H1 (cell line): Measurements from ENCODE around the gene CPE. TPM values are rescaled to one million over a fixed set of nuclear protein-coding genes. Genes with fewer than 3 reads are reported as not detected.
A peak's percentile ranks its signal among the peaks of the same experiment; 100 is the strongest.

Experiments
- CTCF ChIA-PET: fragments of 300-600 bp; sonication (Branson Sonifier 250); formaldehyde crosslinking; loops from one replicate; lab custom pipeline; 2021; ENCODE audit not compliant: partially characterized antibody; lab: Charles Lee
- POLR2A ChIA-PET: fragments of 300-600 bp; sonication (Branson Sonifier 250); formaldehyde crosslinking; loops from one replicate; lab custom pipeline; 2021; ENCODE audit warnings: inconsistent platforms; ENCODE audit not compliant: partially characterized antibody; lab: Charles Lee
- DNase-seq, 2 experiments: peaks; one replicate each; pipeline versions ENCODE4 v3.0.0 to v3.0.0-alpha.2; 2010 to 2022; ENCODE audit warnings: low spot score in 2 of 2, low read depth in 1 of 2, mixed read lengths in 1 of 2
- FAIRE-seq: peaks from 2 replicates; lab custom pipeline; 2011; peaks lifted over from hg19 to GRCh38; lab: Jason Lieb, UNC
- H2AFZ ChIP-seq: 2 replicates; pipeline ENCODE4 v1.8.1; 2012; ENCODE audit warnings: low read length, inconsistent platforms
- H2AK5ac ChIP-seq: 2 replicates; pipeline ENCODE4 v1.6.1; 2013; ENCODE audit warnings: low read depth, low read length
- H2BK120ac ChIP-seq: replicated peaks from 2 replicates; pipeline ENCODE3; 2013; ENCODE audit warnings: low read depth, low read length, inconsistent platforms
- H2BK12ac ChIP-seq: 2 replicates; pipeline ENCODE4 v1.6.1; 2013; ENCODE audit warnings: low read depth, low read length
- H2BK15ac ChIP-seq: 2 replicates; pipeline ENCODE4 v1.6.1; 2013; ENCODE audit warnings: low read length
- H2BK20ac ChIP-seq: 2 replicates; pipeline ENCODE4 v1.6.1; 2013; ENCODE audit warnings: low read length
- H2BK5ac ChIP-seq: 2 replicates; pipeline ENCODE4 v1.6.1; 2013; ENCODE audit warnings: low read depth, low read length
- H3K14ac ChIP-seq: 2 replicates; pipeline ENCODE4 v1.6.1; 2013; ENCODE audit warnings: inconsistent platforms; ENCODE audit not compliant: insufficient read length
- H3K18ac ChIP-seq: 2 replicates; pipeline ENCODE4 v1.6.1; 2013; ENCODE audit warnings: low read length; ENCODE audit errors: extremely low read depth
- H3K23ac ChIP-seq: 2 replicates; pipeline ENCODE4 v1.6.1; 2013; ENCODE audit warnings: inconsistent platforms; ENCODE audit not compliant: insufficient read length
- H3K23me2 ChIP-seq: 2 replicates; pipeline ENCODE4 v1.6.1; 2013; ENCODE audit warnings: low read depth, low read length
- H3K27ac ChIP-seq: 2 replicates; pipeline ENCODE4 v1.6.1; 2011; ENCODE audit warnings: low read depth, low read length, inconsistent platforms
- H3K27me3 ChIP-seq, 4 experiments: replicated peaks in 1 of 4; 1 replicate in 1 of 4; 2 replicates in 3 of 4; pipeline versions ENCODE4 v1.6.1 to v1.8.1; 2011 to 2013; ENCODE audit warnings: low read length in 3 of 4, mild to moderate bottlenecking in 3 of 4, inconsistent platforms in 2 of 4, mixed read lengths in 2 of 4, moderate library complexity in 1 of 4; ENCODE audit not compliant: control insufficient read depth in 3 of 4, insufficient read depth in 3 of 4; ENCODE audit errors: extremely low read depth in 1 of 4
- H3K36me3 ChIP-seq, 4 experiments: 2 replicates each; pipeline versions ENCODE4 v1.6.1 to v1.8.1; 2011 to 2013; ENCODE audit warnings: mild to moderate bottlenecking in 4 of 4, low read length in 3 of 4, moderate library complexity in 2 of 4, control low read depth in 1 of 4, inconsistent platforms in 1 of 4; ENCODE audit not compliant: insufficient read depth in 4 of 4, control insufficient read depth in 2 of 4
- H3K4ac ChIP-seq: replicated peaks from 2 replicates; pipeline ENCODE3; 2013; ENCODE audit warnings: low read length, low read depth, mixed read lengths, inconsistent platforms; ENCODE audit not compliant: insufficient read length
- H3K4me1 ChIP-seq, 4 experiments: replicated peaks in 1 of 4; 1 replicate in 1 of 4; 2 replicates in 3 of 4; pipeline versions ENCODE4 v1.6.1 to v1.8.1; 2011 to 2013; ENCODE audit warnings: low read length in 3 of 4, inconsistent platforms in 2 of 4, mixed read lengths in 1 of 4; ENCODE audit not compliant: insufficient read depth in 4 of 4, control insufficient read depth in 3 of 4
- H3K4me2 ChIP-seq, 2 experiments: 2 replicates each; pipeline versions ENCODE4 v1.6.1 to v1.8.1; 2011 to 2013; ENCODE audit warnings: low read depth in 2 of 2, low read length in 2 of 2, control low read depth in 1 of 2, inconsistent platforms in 1 of 2, mild to moderate bottlenecking in 1 of 2; ENCODE audit not compliant: insufficient read depth in 1 of 2
- H3K4me3 ChIP-seq, 4 experiments: fragments of 200-600, 300-600 bp in 1 of 4; sonication (generic), shearing (Covaris generic), sonication (Bioruptor Twin) in 1 of 4; 2 replicates each; pipeline versions ENCODE4 v1.5.1 to v1.8.1; 2011 to 2016; ENCODE audit warnings: low read length in 4 of 4, low read depth in 3 of 4, control low read depth in 2 of 4, inconsistent platforms in 2 of 4, mild to moderate bottlenecking in 2 of 4, mixed read lengths in 1 of 4, moderate library complexity in 1 of 4; ENCODE audit not compliant: insufficient read depth in 2 of 4; ENCODE audit errors: extremely low read depth in 1 of 4
- H3K56ac ChIP-seq: replicated peaks from 2 replicates; pipeline ENCODE3; 2013; ENCODE audit warnings: low read depth, mild to moderate bottlenecking, mixed read lengths, low read length, inconsistent platforms; ENCODE audit not compliant: insufficient read length
- H3K79me1 ChIP-seq: 2 replicates; pipeline ENCODE4 v1.6.1; 2013; ENCODE audit warnings: low read depth, low read length, control low read depth
- H3K79me2 ChIP-seq, 2 experiments: 2 replicates each; pipeline versions ENCODE4 v1.6.1 to v1.8.1; 2012 to 2013; ENCODE audit warnings: low read length in 2 of 2, mild to moderate bottlenecking in 2 of 2, inconsistent platforms in 1 of 2; ENCODE audit not compliant: insufficient read depth in 2 of 2, control insufficient read depth in 1 of 2
- H3K9ac ChIP-seq, 4 experiments: replicated peaks in 1 of 4; 1 replicate in 1 of 4; 2 replicates in 3 of 4; pipeline versions ENCODE4 v1.6.1 to v1.8.1; 2011 to 2013; ENCODE audit warnings: low read depth in 3 of 4, low read length in 3 of 4, control low read depth in 2 of 4, mild to moderate bottlenecking in 2 of 4, moderate library complexity in 2 of 4, inconsistent platforms in 1 of 4; ENCODE audit errors: extremely low read depth in 1 of 4
- H3K9me3 ChIP-seq, 2 experiments: 2 replicates each; pipeline versions ENCODE4 v1.6.1 to v1.8.1; 2012 to 2013; ENCODE audit warnings: mild to moderate bottlenecking in 2 of 2, moderate library complexity in 2 of 2, control low read depth in 1 of 2, inconsistent platforms in 1 of 2, low read depth in 1 of 2, low read length in 1 of 2, mixed read lengths in 1 of 2; ENCODE audit not compliant: insufficient read depth in 2 of 2
- H4K20me1 ChIP-seq, 2 experiments: replicated peaks in 1 of 2; 2 replicates each; pipeline versions ENCODE3 to v1.8.1; 2011 to 2013; ENCODE audit warnings: inconsistent platforms in 2 of 2, low read length in 2 of 2, mild to moderate bottlenecking in 1 of 2; ENCODE audit not compliant: insufficient read depth in 2 of 2, control insufficient read depth in 1 of 2
- H4K5ac ChIP-seq: 2 replicates; pipeline ENCODE4 v1.6.1; 2013; ENCODE audit warnings: low read length, low read depth, mixed read lengths, inconsistent platforms; ENCODE audit not compliant: insufficient read length
- H4K8ac ChIP-seq: 2 replicates; pipeline ENCODE4 v1.8.0; 2013; ENCODE audit warnings: mild to moderate bottlenecking, moderate library complexity, low read length, inconsistent platforms; ENCODE audit not compliant: insufficient read depth; ENCODE audit errors: extremely low read depth
- H4K91ac ChIP-seq: replicated peaks from 2 replicates; pipeline ENCODE3; 2013; ENCODE audit warnings: low read length, mixed read lengths, inconsistent platforms; ENCODE audit not compliant: insufficient read length
- EGR1 ChIP-seq: IDR thresholded peaks from 2 replicates; pipeline ENCODE4 v1.6.1; 2011; ENCODE audit warnings: low read depth, low read length, borderline replicate concordance
- EP300 ChIP-seq, 2 experiments: IDR thresholded peaks; 1 replicate in 1 of 2; 2 replicates in 1 of 2; pipeline ENCODE4 v1.6.1; 2011 to 2012; ENCODE audit warnings: low read depth in 2 of 2, low read length in 2 of 2, mild to moderate bottlenecking in 2 of 2, borderline replicate concordance in 1 of 2, inconsistent platforms in 1 of 2, moderate library complexity in 1 of 2
- EZH2 ChIP-seq: fragments of 200-600 bp; sonication (generic); IDR thresholded peaks from 2 replicates; pipeline ENCODE4 v1.7.1; 2012; ENCODE audit warnings: low read depth, mild to moderate bottlenecking, moderate library complexity, low read length, inconsistent platforms; ENCODE audit not compliant: severe bottlenecking
- RAD21 ChIP-seq, 2 experiments: IDR thresholded peaks in 1 of 2; conservative IDR thresholded peaks in 1 of 2; 2 replicates each; pipeline ENCODE4 v1.6.1; 2011; ENCODE audit warnings: low read depth in 2 of 2, low read length in 2 of 2, improper control_type of control experiment in 1 of 2, inconsistent platforms in 1 of 2, mild to moderate bottlenecking in 1 of 2, moderate library complexity in 1 of 2
- SAP30 ChIP-seq: fragments of 300-600 bp; sonication (generic); IDR thresholded peaks from 2 replicates; pipeline ENCODE4 v1.7.1; 2012; ENCODE audit warnings: low read length, moderate library complexity, mild to moderate bottlenecking, inconsistent platforms; ENCODE audit not compliant: insufficient read depth, insufficient replicate concordance
- SP1 ChIP-seq: IDR thresholded peaks from 2 replicates; pipeline ENCODE4 v1.6.1; 2011; ENCODE audit warnings: low read depth, low read length
- TCF12 ChIP-seq: IDR thresholded peaks from 2 replicates; pipeline ENCODE4 v1.6.1; 2011; ENCODE audit warnings: low read depth, mild to moderate bottlenecking, low read length
- YY1 ChIP-seq: IDR thresholded peaks from 2 replicates; pipeline ENCODE4 v1.6.1; 2011; ENCODE audit warnings: low read depth, mild to moderate bottlenecking, low read length
- WGBS, 2 experiments: shearing (Covaris generic) in 1 of 2; methylation state at CpG; one replicate each; pipeline versions ENCODE4 v1.1.6 to v1.1.7; 2013 to 2015; ENCODE audit warnings: low lambda C conversion rate in 2 of 2, mixed read lengths in 2 of 2, inconsistent platforms in 1 of 2, low coverage in 1 of 2, missing lambda C conversion rate in 1 of 2; ENCODE audit not compliant: insufficient replicate concordance in 2 of 2, insufficient coverage in 1 of 2, insufficient read length in 1 of 2; ENCODE audit errors: extremely low coverage in 1 of 2, missing lambda C conversion rate in 1 of 2; 5-methylcytosine and 5-hydroxymethylcytosine counted together
- polyA plus RNA-seq, 7 experiments: library from polyadenylated mRNA; depleted of rRNA in 3 of 7; stranded (reverse) in 5 of 7; unstranded in 2 of 7; fragments of >200 nt in 5 of 7; fragments of 200-250 nt in 2 of 7; gene quantifications; 1 replicate in 5 of 7; 2 replicates in 1 of 7; 4 replicates in 1 of 7; pipeline versions ENCODE4 v1.2.1 to v1.2.3, GENCODE V29; 2011 to 2013; ENCODE audit warnings: missing spikeins in 2 of 7, mixed read lengths in 2 of 7
- total RNA-seq: library from RNA; stranded (reverse); fragmentation: NEBNext Ultra II Directional; extraction: Animal tissue kit (Norgen Biotek cat#: 25700); gene quantifications from 2 replicates; pipeline ENCODE4 v1.2.1, GENCODE V29; 2021
- TF ChIP-seq, protein P1 (sequence below), 3 experiments: IDR thresholded peaks; 1 replicate in 2 of 3; 2 replicates in 1 of 3; pipeline versions ENCODE4 v1.5.1 to v1.6.1; 2011; ENCODE audit warnings: low read length in 3 of 3, mild to moderate bottlenecking in 3 of 3, inconsistent platforms in 2 of 3, low read depth in 1 of 3, moderate library complexity in 1 of 3; ENCODE audit not compliant: insufficient read depth in 1 of 3; ENCODE audit errors: control extremely low read depth in 1 of 3

CPE gene
- total and polyA plus RNA-seq, 2 of the 8 experiments (the other 6 are each of a cell fraction or from before 2014, with no cell fraction given): 9.4 to 10.2 TPM

DNA sequence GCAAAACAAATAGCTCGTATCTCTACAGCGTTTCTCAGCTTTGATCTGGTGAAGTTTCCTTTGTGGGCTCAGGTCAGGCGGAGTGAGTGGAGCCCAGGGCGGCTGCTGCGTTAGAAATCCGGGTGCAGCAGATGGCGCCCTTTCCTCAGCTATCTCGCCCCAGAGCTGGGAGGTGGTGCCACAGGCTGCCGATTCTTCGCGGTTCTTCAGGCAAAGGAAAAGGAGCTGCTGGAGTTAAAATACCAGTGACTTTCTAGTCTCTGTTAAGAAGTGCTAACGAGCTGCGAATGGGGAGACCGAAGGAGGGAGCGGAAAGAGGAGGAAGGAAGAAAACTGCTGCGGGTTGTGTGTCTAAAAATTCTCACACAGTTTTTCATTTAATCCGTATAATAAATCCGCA lies 114.6 kb downstream of the CPE start:
- POLR2A ChIA-PET: no interaction called here
- Histone ChIP-seq H3K18ac (no peak overlapping the region), H3K9ac (no peak overlapping the region), H3K79me2 (no peaks in the 10 kb centered on the region), H2AK5ac (no peak overlapping the region), H2BK20ac (no peak overlapping the region), H2BK15ac (no peak overlapping the region), H3K27ac (no peak overlapping the region), H3K4me1 (peaks cover 0 to 2% (median 0%) of the 10 kb centered on the region in 4 experiments; a peak in 1 of 7 replicates), H4K20me1 (no peaks in the 10 kb centered on the region), H3K23me2 (no peaks in the 10 kb centered on the region), H3K36me3 (no peaks in the 10 kb centered on the region), H2BK120ac (no peak overlapping the region), H3K4me3 (peak overlapping the region in 1 of 4 experiments; percentile 25; a peak in 1 of 8 replicates), H3K9me3 (no peaks in the 10 kb centered on the region), H3K79me1 (no peaks in the 10 kb centered on the region), H3K23ac (no peak overlapping the region), H4K8ac (no peak overlapping the region), H3K27me3 (peaks cover 0 to 1% (median 0%) of the 10 kb centered on the region in 4 experiments; a peak in 1 of 7 replicates), H3K4me2 (peak overlapping the region in 1 of 2 experiments; percentile 36; a peak in 2 of 4 replicates), H4K5ac (no peak overlapping the region), H2AFZ (peak overlapping the region; percentile 77), H3K4ac (no peak overlapping the region), H4K91ac (no peak overlapping the region), H3K56ac (no peak overlapping the region), H2BK12ac (no peak overlapping the region), H2BK5ac (no peak overlapping the region), H3K14ac (no peak overlapping the region)
- CTCF ChIA-PET: interaction anchor here (0.6 to 3.8 kb wide), 46 partner anchors 8 to 980 kb away, joined by 3 to 22 read pairs (median 4); no protein-coding TSS in a partner anchor
- TF ChIP-seq, protein P1, sequence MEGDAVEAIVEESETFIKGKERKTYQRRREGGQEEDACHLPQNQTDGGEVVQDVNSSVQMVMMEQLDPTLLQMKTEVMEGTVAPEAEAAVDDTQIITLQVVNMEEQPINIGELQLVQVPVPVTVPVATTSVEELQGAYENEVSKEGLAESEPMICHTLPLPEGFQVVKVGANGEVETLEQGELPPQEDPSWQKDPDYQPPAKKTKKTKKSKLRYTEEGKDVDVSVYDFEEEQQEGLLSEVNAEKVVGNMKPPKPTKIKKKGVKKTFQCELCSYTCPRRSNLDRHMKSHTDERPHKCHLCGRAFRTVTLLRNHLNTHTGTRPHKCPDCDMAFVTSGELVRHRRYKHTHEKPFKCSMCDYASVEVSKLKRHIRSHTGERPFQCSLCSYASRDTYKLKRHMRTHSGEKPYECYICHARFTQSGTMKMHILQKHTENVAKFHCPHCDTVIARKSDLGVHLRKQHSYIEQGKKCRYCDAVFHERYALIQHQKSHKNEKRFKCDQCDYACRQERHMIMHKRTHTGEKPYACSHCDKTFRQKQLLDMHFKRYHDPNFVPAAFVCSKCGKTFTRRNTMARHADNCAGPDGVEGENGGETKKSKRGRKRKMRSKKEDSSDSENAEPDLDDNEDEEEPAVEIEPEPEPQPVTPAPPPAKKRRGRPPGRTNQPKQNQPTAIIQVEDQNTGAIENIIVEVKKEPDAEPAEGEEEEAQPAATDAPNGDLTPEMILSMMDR (IDR thresholded peaks at IDR 0.05; ENCODE audit: control extremely low read depth in 1 of 3, insufficient read depth in 1 of 3, low read depth in 1 of 3, low read length in 3 of 3): peak; percentile 79 to 85 (median 83)
- TF ChIP-seq EZH2 (no peak), TCF12 (no peak), RAD21 (IDR thresholded peaks at IDR 0.05 in 1 of 2, conservative IDR thresholded peaks at IDR 0.05 in 1 of 2; ENCODE audit: low read depth in 2 of 2, low read length in 2 of 2) (peak; percentile 98 to 99), SAP30 (no peak), SP1 (0 out of 2 replicates have a peak, but pooled peaks have one; percentile 12), EP300 (IDR thresholded peaks at IDR 0.05; ENCODE audit: borderline replicate concordance in 1 of 2, low read depth in 2 of 2, low read length in 2 of 2) (0 out of 3 replicates have a peak, but pooled peaks of 1 of the 2 experiments have one; percentile 31), EGR1 (peak; percentile 51; the same call in 1 of the 2 replicates), YY1 (0 out of 2 replicates have a peak, but pooled peaks have one; percentile 14)
- WGBS, 2 experiments: 18% methylated on average over 16 of the region's 18 CpGs; no CpG with 5 or more reads in 1 of the 2 experiments
- FAIRE-seq (peak; percentile 85), DNase-seq (peak; percentile 74 to 88)
